Activated naive CD8-positive, alpha-beta T cell treated with anti-CD3 and anti-CD28 coated beads, Interleukin-2, amount 50 U/mL, for 24 hours (primary cell): ENCODE results near the gene GRIN3A.

ENCODE experiments used
- ATAC-seq: fragments of 150-1000 bp; cut with Tn5 transposase; one replicate; pipeline ENCODE4 v1.10.0; 2021
- DNase-seq: peaks from one replicate; pipeline ENCODE4 v3.0.0; 2021
- H3K27ac Mint-ChIP-seq: one replicate; pipeline ENCODE4 v1.8.0; 2021; ENCODE audit warnings: mild to moderate bottlenecking, mixed read lengths
- H3K27me3 Mint-ChIP-seq: one replicate; pipeline ENCODE4 v1.8.0; 2021; ENCODE audit warnings: mixed read lengths
- H3K36me3 Mint-ChIP-seq: one replicate; pipeline ENCODE4 v1.8.0; 2021; ENCODE audit warnings: low read depth, mixed read lengths
- H3K4me1 Mint-ChIP-seq: one replicate; pipeline ENCODE4 v1.8.0; 2021; ENCODE audit warnings: mixed read lengths
- H3K4me3 Mint-ChIP-seq: one replicate; pipeline ENCODE4 v1.8.0; 2021; ENCODE audit warnings: mild to moderate bottlenecking, moderate library complexity, mixed read lengths
- H3K9me3 Mint-ChIP-seq: one replicate; pipeline ENCODE4 v1.8.0; 2021; ENCODE audit warnings: mixed read lengths

The GRIN3A gene

DNA sequence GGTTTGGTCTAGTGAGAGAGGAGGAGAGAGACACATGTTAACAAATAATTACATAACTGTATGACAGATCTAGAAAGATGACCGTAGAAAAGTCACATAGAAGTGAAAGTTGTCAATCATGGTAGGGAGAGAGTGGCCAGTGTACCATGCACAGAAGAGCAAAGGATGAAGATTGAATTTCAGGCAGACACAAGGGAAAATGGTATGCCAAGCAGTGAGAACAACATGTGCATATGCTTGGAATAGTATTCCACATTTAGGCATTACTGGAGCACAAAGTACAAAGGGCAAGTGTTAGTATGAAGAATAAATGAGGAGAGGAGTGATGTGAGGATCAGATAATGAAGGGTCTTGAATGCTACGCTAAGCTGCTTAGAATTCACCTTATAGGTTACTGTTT, 20.3 kb downstream of the GRIN3A start:
- Mint-ChIP-seq H3K27ac (no peak overlapping the region), H3K36me3 (no peaks in the 10 kb centered on the region), H3K9me3 (no peaks in the 10 kb centered on the region), H3K27me3 (peaks cover 4% of the 10 kb centered on the region), H3K4me1 (no peaks in the 10 kb centered on the region), H3K4me3 (no peak overlapping the region)
- no peak for ATAC-seq
- DNase-seq, result no peak

DNA sequence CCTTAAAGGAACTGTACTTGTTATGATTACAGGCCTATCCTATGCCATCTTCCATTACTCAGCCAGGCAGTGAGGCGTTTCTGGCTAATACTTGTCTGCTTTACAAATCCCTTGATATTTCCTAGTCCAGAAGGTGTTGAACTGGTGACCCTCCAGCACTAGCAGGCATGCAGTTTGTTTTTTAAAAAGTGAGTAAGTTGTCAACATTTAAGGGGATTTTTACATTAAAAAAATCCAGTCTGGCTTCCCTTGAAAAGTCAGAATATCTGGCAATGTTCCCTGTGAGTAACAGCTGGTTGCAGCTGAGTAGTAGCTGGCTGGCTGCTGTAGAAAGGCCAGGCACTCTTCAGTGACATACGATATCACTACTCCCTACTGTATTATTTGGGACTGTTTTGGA, 21.8 kb downstream of the GRIN3A start:
- no peaks in the 10 kb centered on the region for H3K9me3 Mint-ChIP-seq
- DNase-seq (no peak), ATAC-seq (no peak)
- no peak overlapping the region for H3K27ac Mint-ChIP-seq
- no peaks in the 10 kb centered on the region for H3K4me1 Mint-ChIP-seq
- H3K27me3 Mint-ChIP-seq, result peaks cover 12% of the 10 kb centered on the region
- no peak overlapping the region for H3K4me3 Mint-ChIP-seq
- no peaks in the 10 kb centered on the region for H3K36me3 Mint-ChIP-seq

DNA sequence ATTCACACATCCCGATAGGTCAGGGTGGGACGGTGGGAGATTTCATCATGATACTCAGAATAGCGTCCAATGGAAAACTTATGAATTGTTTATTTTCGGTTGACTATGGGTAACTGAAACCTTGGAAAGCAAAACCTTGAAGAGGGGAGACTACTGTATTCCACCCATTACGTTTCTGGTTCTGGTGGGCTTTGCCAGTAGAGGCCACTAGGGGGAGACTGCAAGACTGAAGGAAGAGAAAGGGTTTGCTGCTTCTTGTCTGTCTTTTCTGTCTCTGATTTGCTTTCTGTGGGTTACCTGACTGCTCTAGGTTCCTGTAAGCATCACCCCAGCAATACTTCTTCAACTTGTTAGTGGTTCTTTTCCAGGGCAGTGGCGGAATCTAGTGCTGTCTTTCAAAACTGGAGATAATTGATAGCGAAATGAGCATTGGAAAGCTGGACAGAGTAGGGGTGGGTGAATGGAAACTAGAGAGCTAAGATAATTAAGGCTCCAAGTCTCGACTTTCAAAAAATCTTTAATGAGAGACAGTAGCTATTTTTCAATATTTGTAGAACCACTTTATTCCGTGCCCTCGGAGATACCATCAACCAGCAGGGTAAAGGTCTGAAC, 27.0 kb downstream of the GRIN3A start:
- peak; percentile 22 for DNase-seq
- peaks cover 18% of the 10 kb centered on the region for H3K27me3 Mint-ChIP-seq
- no peak overlapping the region for H3K27ac Mint-ChIP-seq

DNA sequence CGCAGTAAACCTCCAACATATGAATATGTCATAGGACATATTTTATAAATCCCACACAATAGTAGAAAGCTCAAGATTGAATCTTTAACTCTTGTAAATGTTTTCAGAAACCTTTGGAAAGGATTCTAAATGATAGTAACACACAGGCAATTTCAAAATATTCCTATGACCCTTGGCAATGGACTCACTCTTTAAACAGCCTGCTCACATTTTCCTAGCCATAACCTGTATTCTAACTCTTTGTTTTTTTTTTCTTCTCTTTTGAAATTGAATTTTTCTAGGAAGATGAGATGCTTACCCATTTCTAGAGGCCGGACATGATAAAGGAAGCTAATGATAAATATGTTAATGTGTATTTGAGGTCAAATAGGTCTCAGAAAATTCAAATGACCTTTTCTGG, 29.6 kb downstream of the GRIN3A start:
- no peaks in the 10 kb centered on the region for H3K9me3 Mint-ChIP-seq
- H3K27ac Mint-ChIP-seq, result no peak overlapping the region
- DNase-seq (no peak), ATAC-seq (no peak)
- peaks cover 23% of the 10 kb centered on the region for H3K27me3 Mint-ChIP-seq
- H3K4me1 Mint-ChIP-seq, result peaks cover 9% of the 10 kb centered on the region
- H3K36me3 Mint-ChIP-seq, result no peaks in the 10 kb centered on the region
- no peak overlapping the region for H3K4me3 Mint-ChIP-seq

More for the DNA sequence above, 27.0 kb downstream of the GRIN3A start:
- no peaks in the 10 kb centered on the region for H3K9me3 Mint-ChIP-seq
- H3K4me1 Mint-ChIP-seq, result no peaks in the 10 kb centered on the region
- no peak for ATAC-seq
- H3K36me3 Mint-ChIP-seq, result no peaks in the 10 kb centered on the region
- H3K4me3 Mint-ChIP-seq, result no peak overlapping the region

DNA sequence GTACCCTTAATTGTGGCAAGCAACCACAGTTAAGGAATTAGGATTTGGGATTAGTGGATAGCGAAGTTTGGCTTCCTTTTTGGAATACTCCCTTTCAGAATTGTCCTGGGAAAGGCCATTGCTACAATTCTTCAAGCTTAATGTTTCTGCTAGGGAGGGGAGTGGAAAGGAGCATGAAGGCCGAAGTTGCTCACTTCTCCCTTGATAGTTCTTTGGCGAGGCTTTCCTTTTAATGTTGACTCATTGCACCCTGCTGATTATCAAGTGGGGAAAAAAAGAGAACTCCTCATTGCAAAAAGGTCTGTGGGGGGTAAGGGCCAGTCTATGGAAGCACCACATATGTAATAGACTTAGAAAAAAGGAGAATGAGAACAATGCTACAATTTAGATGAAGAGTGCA, 30.7 kb downstream of the GRIN3A start:
- Mint-ChIP-seq H3K27ac (no peak overlapping the region), H3K36me3 (no peaks in the 10 kb centered on the region), H3K9me3 (no peaks in the 10 kb centered on the region), H3K27me3 (peaks cover 23% of the 10 kb centered on the region), H3K4me3 (no peak overlapping the region), H3K4me1 (peaks cover 9% of the 10 kb centered on the region)
- DNase-seq (no peak), ATAC-seq (no peak)

DNA sequence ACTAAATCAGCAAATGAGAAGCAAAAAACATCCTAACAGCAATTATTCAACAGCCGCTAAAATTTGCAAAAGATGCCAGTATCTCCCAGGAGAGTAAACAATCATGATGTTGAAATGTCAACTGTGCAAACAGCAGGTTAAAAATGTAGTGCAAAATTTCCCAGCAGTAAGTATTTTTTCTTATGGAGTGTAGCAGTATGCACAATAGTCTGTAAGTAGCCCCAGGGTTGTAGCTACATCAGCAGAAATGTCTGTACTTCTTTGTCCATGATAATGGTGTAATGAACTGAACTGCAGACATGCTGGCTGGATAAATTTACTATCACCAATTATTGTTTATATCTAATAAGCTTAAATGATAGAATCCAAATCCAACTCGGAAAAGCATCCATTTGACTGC, 31.4 kb downstream of the GRIN3A start:
- peaks cover 17% of the 10 kb centered on the region for H3K27me3 Mint-ChIP-seq
- DNase-seq, result no peak
- no peaks in the 10 kb centered on the region for H3K9me3 Mint-ChIP-seq
- H3K36me3 Mint-ChIP-seq, result no peaks in the 10 kb centered on the region
- H3K4me3 Mint-ChIP-seq, result no peak overlapping the region
- peaks cover 9% of the 10 kb centered on the region for H3K4me1 Mint-ChIP-seq
- ATAC-seq, result no peak
- no peak overlapping the region for H3K27ac Mint-ChIP-seq

DNA sequence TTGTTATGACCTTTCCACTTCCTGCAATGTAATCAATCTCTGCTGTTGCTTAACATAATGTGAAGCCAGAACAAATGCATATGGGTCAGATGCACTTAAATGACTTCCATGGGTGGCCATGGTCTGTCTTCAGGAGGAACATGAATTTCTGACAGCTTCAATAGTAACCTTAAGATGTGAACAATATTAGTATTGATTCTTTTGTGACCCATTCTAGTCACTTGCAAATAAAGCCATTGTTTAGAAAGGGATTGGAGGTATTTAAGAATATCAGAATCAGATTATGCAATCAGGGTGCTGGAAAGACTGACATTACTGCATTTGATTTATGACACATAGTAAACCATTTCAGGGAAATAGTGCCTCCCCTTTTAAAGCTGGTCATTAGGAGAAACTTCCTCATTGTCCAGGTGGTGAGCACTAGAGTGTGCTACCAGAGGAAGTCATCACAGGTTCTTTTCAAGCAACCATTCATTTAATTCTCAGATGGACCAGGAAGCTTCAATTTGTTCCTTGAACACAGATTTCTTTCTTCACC, 32.1 kb downstream of the GRIN3A start:
- no peak for ATAC-seq
- peaks cover 13% of the 10 kb centered on the region for H3K27me3 Mint-ChIP-seq
- no peaks in the 10 kb centered on the region for H3K36me3 Mint-ChIP-seq
- H3K4me3 Mint-ChIP-seq, result no peak overlapping the region
- H3K4me1 Mint-ChIP-seq, result peaks cover 9% of the 10 kb centered on the region
- no peaks in the 10 kb centered on the region for H3K9me3 Mint-ChIP-seq
- DNase-seq, result no peak
- no peak overlapping the region for H3K27ac Mint-ChIP-seq

DNA sequence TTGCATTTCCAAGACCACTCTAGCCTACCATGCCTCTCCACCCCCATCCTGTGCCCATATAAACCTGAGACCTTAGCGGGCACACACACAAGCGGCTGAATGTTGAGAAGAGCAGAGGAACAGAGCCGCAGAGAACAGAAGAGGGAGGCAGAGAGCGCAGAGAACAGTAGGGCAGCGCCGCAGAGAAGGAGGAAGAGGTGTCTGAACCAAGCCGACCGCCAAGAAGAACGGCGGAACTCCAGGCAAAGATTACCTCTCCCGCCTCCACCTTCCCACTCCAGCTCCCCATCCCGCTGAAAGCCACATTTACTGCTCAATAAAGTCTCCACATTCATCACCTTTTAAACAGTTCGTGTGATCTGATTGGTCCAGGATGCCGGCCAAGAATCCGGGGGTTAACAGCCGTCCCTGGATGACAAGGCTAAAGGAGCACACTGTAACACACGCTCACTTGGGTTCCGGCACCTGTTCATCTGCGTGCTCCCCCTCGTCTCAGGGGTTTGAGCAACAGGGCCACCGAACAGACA, 33.2 kb downstream of the GRIN3A start:
- Mint-ChIP-seq H3K4me1 (peaks cover 9% of the 10 kb centered on the region), H3K4me3 (peak overlapping the region; percentile 77), H3K36me3 (no peaks in the 10 kb centered on the region), H3K27me3 (peaks cover 10% of the 10 kb centered on the region), H3K9me3 (no peaks in the 10 kb centered on the region), H3K27ac (no peak overlapping the region)
- ATAC-seq (peak; percentile 87), DNase-seq (peak; percentile 37)

DNA sequence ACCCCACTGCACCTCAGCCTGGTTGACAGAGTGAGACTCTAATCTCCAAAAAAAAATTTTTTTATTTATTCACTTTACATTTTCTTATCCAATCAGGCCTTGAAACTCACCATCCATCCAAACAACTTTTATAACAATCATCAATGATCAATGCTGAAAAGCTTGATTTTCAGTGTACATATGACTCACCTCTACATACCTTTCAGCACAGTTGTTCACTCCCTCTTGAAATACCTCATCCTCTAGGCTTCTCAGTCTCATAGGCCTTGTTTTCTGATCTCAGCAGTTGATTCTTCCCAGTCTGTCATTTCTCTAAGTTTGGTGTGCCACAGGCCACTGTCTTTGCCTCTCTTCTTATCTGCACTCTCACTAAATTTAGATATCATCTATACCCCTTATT, 36.2 kb downstream of the GRIN3A start:
- no peak for DNase-seq
- no peak overlapping the region for H3K4me3 Mint-ChIP-seq

DNA sequence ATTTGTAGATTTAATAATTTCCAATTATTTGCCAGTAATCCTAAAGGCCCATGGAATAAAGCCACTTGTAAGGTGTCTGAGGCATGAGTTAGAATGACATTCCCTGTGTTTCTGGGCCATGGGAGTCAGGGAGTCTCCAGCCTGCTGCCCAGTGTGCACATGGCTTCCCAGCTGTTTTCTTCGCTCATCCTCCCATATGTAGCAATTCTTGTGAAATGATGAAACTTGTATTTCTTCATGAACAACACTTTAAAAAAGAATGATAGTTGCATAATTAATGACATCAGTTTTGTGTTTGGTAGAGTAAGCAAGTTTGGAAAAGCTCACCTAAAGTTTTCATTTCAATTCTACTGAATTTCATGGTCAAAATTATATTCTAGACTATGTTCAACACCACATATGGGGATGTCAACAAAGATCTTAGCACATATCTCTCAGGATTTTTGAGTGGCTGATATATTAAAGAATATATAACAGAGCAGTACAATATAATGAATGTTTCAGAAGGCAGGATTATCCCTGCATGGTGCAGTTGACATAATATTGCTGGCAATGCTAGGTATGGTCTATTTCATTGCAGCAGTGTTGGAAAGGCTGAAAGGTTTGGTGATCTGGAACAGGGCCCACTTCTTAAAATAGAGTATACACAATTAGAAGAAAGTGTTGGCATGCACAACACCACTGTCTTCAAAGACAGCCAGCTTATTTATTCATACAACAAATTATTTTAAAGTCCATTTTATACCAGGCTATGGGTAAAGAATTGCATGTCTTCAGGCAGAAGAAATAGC, 44.7 kb downstream of the GRIN3A start:
- H3K9me3 Mint-ChIP-seq, result no peaks in the 10 kb centered on the region
- no peak overlapping the region for H3K27ac Mint-ChIP-seq
- DNase-seq (no peak), ATAC-seq (no peak)
- no peaks in the 10 kb centered on the region for H3K36me3 Mint-ChIP-seq
- no peaks in the 10 kb centered on the region for H3K27me3 Mint-ChIP-seq
- no peaks in the 10 kb centered on the region for H3K4me1 Mint-ChIP-seq
- no peak overlapping the region for H3K4me3 Mint-ChIP-seq

More for the DNA sequence above, 36.2 kb downstream of the GRIN3A start:
- H3K4me1 Mint-ChIP-seq, result peaks cover 9% of the 10 kb centered on the region
- H3K36me3 Mint-ChIP-seq, result no peaks in the 10 kb centered on the region
- ATAC-seq, result no peak
- H3K27me3 Mint-ChIP-seq, result peaks cover 8% of the 10 kb centered on the region
- H3K9me3 Mint-ChIP-seq, result no peaks in the 10 kb centered on the region
- no peak overlapping the region for H3K27ac Mint-ChIP-seq

DNA sequence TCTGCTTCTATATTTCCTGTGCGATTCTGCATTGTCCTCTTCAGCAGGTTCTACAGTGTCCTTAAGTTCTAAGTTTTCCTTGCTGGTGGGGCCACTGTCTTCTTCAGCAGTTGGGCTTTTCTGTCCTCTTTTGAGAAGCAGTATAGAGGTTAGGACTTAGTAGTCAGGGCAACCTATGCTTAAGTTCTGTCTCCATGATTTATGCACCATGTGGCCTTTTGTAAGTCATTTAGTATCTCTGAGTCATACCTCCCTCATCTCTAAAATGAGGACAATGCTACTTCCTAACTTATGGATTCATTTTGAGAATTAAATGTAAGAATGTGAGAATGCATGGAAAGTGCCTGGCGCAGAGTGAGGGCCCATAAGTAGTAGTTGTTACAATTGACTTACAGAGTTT, 46.8 kb downstream of the GRIN3A start:
- ATAC-seq, result no peak

DNA sequence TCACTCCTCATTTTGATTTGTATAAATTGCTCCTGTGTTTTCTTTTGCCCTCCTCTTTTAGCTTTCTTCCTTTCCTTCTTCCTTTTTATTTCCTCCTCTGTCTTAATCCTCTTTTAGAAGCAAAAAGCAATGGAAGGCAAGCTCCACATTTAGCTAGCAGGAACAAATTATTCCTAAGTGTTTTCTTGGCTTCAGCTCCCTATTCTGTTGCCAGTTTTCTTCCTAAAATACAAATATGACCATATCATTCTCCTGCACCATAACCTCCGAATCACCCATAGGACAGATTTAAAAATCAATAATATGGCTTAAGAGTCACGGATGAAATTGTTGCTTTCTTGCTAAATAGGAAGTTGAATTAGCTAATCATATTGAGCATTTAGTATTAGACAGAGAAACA, 49.4 kb downstream of the GRIN3A start:
- H3K9me3 Mint-ChIP-seq, result no peaks in the 10 kb centered on the region
- no peak overlapping the region for H3K4me3 Mint-ChIP-seq
- no peaks in the 10 kb centered on the region for H3K4me1 Mint-ChIP-seq
- H3K36me3 Mint-ChIP-seq, result no peaks in the 10 kb centered on the region
- no peaks in the 10 kb centered on the region for H3K27me3 Mint-ChIP-seq
- DNase-seq, result no peak
- no peak overlapping the region for H3K27ac Mint-ChIP-seq
- no peak for ATAC-seq

More for the DNA sequence above, 46.8 kb downstream of the GRIN3A start:
- Mint-ChIP-seq H3K36me3 (no peaks in the 10 kb centered on the region), H3K9me3 (no peaks in the 10 kb centered on the region), H3K27ac (no peak overlapping the region), H3K4me1 (no peaks in the 10 kb centered on the region), H3K4me3 (no peak overlapping the region), H3K27me3 (no peaks in the 10 kb centered on the region)
- no peak for DNase-seq

DNA sequence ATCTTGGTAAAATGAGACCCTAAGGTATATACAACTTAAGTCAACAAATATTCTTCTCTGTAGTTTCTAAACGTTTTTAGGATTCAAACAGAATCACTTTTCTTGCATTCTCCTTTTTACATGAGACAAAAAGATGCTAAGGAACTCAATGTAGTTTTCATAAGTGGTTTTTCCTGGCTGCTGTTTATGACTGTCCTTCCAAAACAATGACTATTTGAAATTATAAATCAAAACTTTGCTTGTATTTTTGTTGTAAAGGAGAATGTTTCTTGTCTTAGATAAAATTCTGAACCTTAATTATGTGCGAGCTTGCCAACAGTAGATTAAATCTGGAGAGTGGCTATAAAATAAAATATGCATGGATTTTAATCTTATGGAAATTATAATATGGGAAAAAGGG, 53.8 kb downstream of the GRIN3A start:
- Mint-ChIP-seq H3K36me3 (no peaks in the 10 kb centered on the region), H3K27me3 (peaks cover 2% of the 10 kb centered on the region), H3K4me1 (no peaks in the 10 kb centered on the region), H3K27ac (no peak overlapping the region), H3K9me3 (no peaks in the 10 kb centered on the region), H3K4me3 (no peak overlapping the region)
- no peak for ATAC-seq
- no peak for DNase-seq

DNA sequence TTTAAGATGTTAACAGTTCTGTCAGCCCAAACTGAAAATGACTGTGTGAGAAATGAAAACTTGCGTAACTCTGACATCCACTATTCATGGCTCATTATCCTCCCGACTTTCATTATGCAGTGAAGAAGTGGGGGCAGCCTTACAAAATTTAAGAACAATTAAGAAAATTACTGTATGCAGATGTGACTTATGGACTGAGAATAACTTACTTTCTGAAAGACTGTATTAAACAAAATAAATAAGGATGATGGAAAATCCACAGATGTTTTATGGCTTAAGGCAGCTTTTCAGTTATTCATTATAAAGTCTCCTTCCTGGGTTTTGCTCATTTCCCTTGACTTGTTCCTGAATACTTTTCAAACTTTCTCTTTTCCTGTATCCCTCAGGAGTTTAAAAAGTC, 55.2 kb downstream of the GRIN3A start:
- no peaks in the 10 kb centered on the region for H3K4me1 Mint-ChIP-seq
- H3K36me3 Mint-ChIP-seq, result no peaks in the 10 kb centered on the region
- ATAC-seq, result no peak
- peaks cover 2% of the 10 kb centered on the region for H3K27me3 Mint-ChIP-seq
- no peak overlapping the region for H3K27ac Mint-ChIP-seq
- DNase-seq, result no peak
- no peak overlapping the region for H3K4me3 Mint-ChIP-seq
- no peaks in the 10 kb centered on the region for H3K9me3 Mint-ChIP-seq

DNA sequence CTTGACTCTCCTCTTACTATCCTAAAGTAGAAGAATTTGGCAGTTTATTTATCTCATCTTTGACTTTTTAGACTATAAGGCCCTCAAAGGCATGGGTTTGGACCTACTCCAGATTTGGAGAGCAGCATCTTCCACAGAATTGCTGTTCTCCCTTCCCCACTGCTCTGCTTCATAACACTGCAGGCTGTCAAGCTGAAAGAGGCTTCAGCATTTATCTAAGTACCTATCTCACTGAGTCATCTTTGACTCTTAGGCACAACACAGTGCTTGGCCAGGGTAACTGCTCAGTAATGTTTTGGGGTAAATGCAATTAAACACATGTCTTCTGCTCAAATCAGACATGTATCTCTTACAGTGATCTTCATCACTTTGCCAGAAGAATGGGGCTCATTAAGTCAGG, 60.6 kb downstream of the GRIN3A start:
- no peak overlapping the region for H3K27ac Mint-ChIP-seq
- no peak for ATAC-seq

More for the DNA sequence above, 60.6 kb downstream of the GRIN3A start:
- H3K9me3 Mint-ChIP-seq, result no peaks in the 10 kb centered on the region
- no peaks in the 10 kb centered on the region for H3K4me1 Mint-ChIP-seq
- H3K27me3 Mint-ChIP-seq, result peaks cover 4% of the 10 kb centered on the region
- no peak for DNase-seq
- H3K36me3 Mint-ChIP-seq, result no peaks in the 10 kb centered on the region
- H3K4me3 Mint-ChIP-seq, result no peak overlapping the region
